H9 (cell line): ENCODE measurements around the gene GNA12. TPM values are rescaled to one million over a fixed set of nuclear protein-coding genes. Genes with fewer than 3 reads are reported as not detected.

ENCODE experiments used
- DNase-seq: peaks from one replicate; pipeline ENCODE4 v3.0.0-alpha.2; 2017
- H2AFZ ChIP-seq: one replicate; pipeline ENCODE4 v1.6.1; 2013; ENCODE audit warnings: mild to moderate bottlenecking, low read length, control low read depth, moderate library complexity
- H2AK5ac ChIP-seq: 2 replicates; pipeline ENCODE4 v1.6.1; 2013; ENCODE audit warnings: low read length, control low read depth, mixed read lengths; ENCODE audit not compliant: insufficient read length
- H2BK120ac ChIP-seq: one replicate; pipeline ENCODE4 v1.6.1; 2013; ENCODE audit warnings: low read depth, mild to moderate bottlenecking, low read length, control low read depth, inconsistent platforms; ENCODE audit not compliant: poor library complexity, severe bottlenecking
- H2BK12ac ChIP-seq: 2 replicates; pipeline ENCODE4 v1.6.1; 2013; ENCODE audit warnings: low read length, control low read depth, mixed read lengths, low read depth; ENCODE audit not compliant: insufficient read length
- H2BK15ac ChIP-seq: 2 replicates; pipeline ENCODE4 v1.6.1; 2013; ENCODE audit warnings: low read depth, low read length, control low read depth
- H2BK20ac ChIP-seq: one replicate; pipeline ENCODE4 v1.6.1; 2013; ENCODE audit warnings: low read depth, mild to moderate bottlenecking, low read length, control low read depth, inconsistent platforms; ENCODE audit not compliant: poor library complexity, severe bottlenecking
- H2BK5ac ChIP-seq: 2 replicates; pipeline ENCODE4 v1.6.1; 2013; ENCODE audit warnings: low read length, control low read depth, mixed read lengths; ENCODE audit not compliant: insufficient read length
- H3K14ac ChIP-seq: 2 replicates; pipeline ENCODE4 v1.6.1; 2013; ENCODE audit warnings: low read length, control low read depth; ENCODE audit not compliant: insufficient read depth
- H3K18ac ChIP-seq: 2 replicates; pipeline ENCODE4 v1.6.1; 2013; ENCODE audit warnings: low read depth, mild to moderate bottlenecking, mixed read lengths, low read length, control low read depth; ENCODE audit not compliant: insufficient read length
- H3K23ac ChIP-seq: 2 replicates; pipeline ENCODE4 v1.6.1; 2013; ENCODE audit warnings: low read length, control low read depth, mixed read lengths, low read depth; ENCODE audit not compliant: insufficient read length
- H3K23me2 ChIP-seq: 2 replicates; pipeline ENCODE4 v1.6.1; 2013; ENCODE audit warnings: low read depth, mild to moderate bottlenecking, mixed read lengths, low read length, control low read depth; ENCODE audit not compliant: insufficient read length, poor library complexity, severe bottlenecking
- H3K27ac ChIP-seq: 2 replicates; pipeline ENCODE4 v1.5.1; 2013; ENCODE audit warnings: low read length, control low read depth, mixed read lengths, low read depth; ENCODE audit not compliant: insufficient read length
- H3K27me3 ChIP-seq: 2 replicates; pipeline ENCODE4 v1.6.1; 2013; ENCODE audit warnings: low read length, control low read depth, inconsistent platforms; ENCODE audit not compliant: insufficient read depth
- H3K4ac ChIP-seq: 2 replicates; pipeline ENCODE4 v1.6.1; 2013; ENCODE audit warnings: low read depth, mild to moderate bottlenecking, control low read depth, inconsistent platforms, low read length, moderate library complexity
- H3K4me1 ChIP-seq: 2 replicates; pipeline ENCODE4 v1.6.1; 2013; ENCODE audit warnings: low read length, control low read depth, inconsistent platforms; ENCODE audit not compliant: insufficient read depth
- H3K4me2 ChIP-seq: 2 replicates; pipeline ENCODE4 v1.6.1; 2013; ENCODE audit warnings: low read length, control low read depth, mixed read lengths; ENCODE audit not compliant: insufficient read length, insufficient read depth
- H3K56ac ChIP-seq: 2 replicates; pipeline ENCODE4 v1.6.1; 2013; ENCODE audit warnings: low read depth, mild to moderate bottlenecking, mixed read lengths, low read length, control low read depth; ENCODE audit not compliant: insufficient read length
- H3K79me1 ChIP-seq: 2 replicates; pipeline ENCODE4 v1.6.1; 2013; ENCODE audit warnings: low read depth, mild to moderate bottlenecking, moderate library complexity, low read length, control low read depth, inconsistent platforms; ENCODE audit not compliant: insufficient read depth, poor library complexity, severe bottlenecking
- H3K79me2 ChIP-seq: 2 replicates; pipeline ENCODE4 v1.6.1; 2013; ENCODE audit warnings: low read length, control low read depth, inconsistent platforms; ENCODE audit not compliant: insufficient read depth
- H3K9ac ChIP-seq: 2 replicates; pipeline ENCODE4 v1.6.1; 2013; ENCODE audit warnings: low read length, control low read depth, mixed read lengths; ENCODE audit not compliant: insufficient read length; ENCODE audit errors: extremely low read depth
- H3K9me3 ChIP-seq: one replicate; pipeline ENCODE4 v1.6.1; 2013; ENCODE audit warnings: low read depth, low read length, inconsistent platforms; ENCODE audit not compliant: control insufficient read depth
- H3T11ph ChIP-seq: one replicate; pipeline ENCODE4 v1.6.1; 2013; ENCODE audit warnings: mild to moderate bottlenecking, low read length, control low read depth, inconsistent platforms
- H4K20me1 ChIP-seq: one replicate; pipeline ENCODE4 v1.6.1; 2013; ENCODE audit not compliant: control insufficient read depth, insufficient read length, insufficient read depth
- H4K5ac ChIP-seq: 2 replicates; pipeline ENCODE4 v1.6.1; 2013; ENCODE audit warnings: low read depth, mild to moderate bottlenecking, mixed read lengths, low read length, control low read depth; ENCODE audit not compliant: insufficient read length
- H4K8ac ChIP-seq: replicated peaks from 2 replicates; pipeline ENCODE4 v1.6.1; 2013; ENCODE audit warnings: low read length, control low read depth, mixed read lengths, low read depth; ENCODE audit not compliant: insufficient read length
- H4K91ac ChIP-seq: 2 replicates; pipeline ENCODE4 v1.6.1; 2013; ENCODE audit warnings: low read depth, mild to moderate bottlenecking, moderate library complexity, mixed read lengths, low read length, control low read depth; ENCODE audit not compliant: insufficient read length
- H3K27ac Mint-ChIP-seq, 3 experiments: 2 replicates in 2 of 3; 3 replicates in 1 of 3; pipeline ENCODE4 v1.8.0; 2020 to 2021; ENCODE audit warnings: mixed read lengths in 3 of 3, mild to moderate bottlenecking in 1 of 3, moderate library complexity in 1 of 3
- H3K27me3 Mint-ChIP-seq: 2 replicates; pipeline ENCODE4 v1.8.0; 2021; ENCODE audit warnings: low read depth, mild to moderate bottlenecking, moderate library complexity, mixed read lengths
- H3K36me3 Mint-ChIP-seq, 3 experiments: 2 replicates in 2 of 3; 3 replicates in 1 of 3; pipeline ENCODE4 v1.8.0; 2020 to 2021; ENCODE audit warnings: low read depth in 3 of 3, mixed read lengths in 3 of 3; ENCODE audit not compliant: insufficient read depth in 1 of 3
- H3K4me1 Mint-ChIP-seq, 2 experiments: 2 replicates each; pipeline ENCODE4 v1.8.0; 2020; ENCODE audit warnings: mixed read lengths in 2 of 2
- H3K4me3 Mint-ChIP-seq, 2 experiments: 2 replicates in 1 of 2; 3 replicates in 1 of 2; pipeline ENCODE4 v1.8.0; 2020 to 2021; ENCODE audit warnings: mild to moderate bottlenecking in 2 of 2, mixed read lengths in 2 of 2, moderate library complexity in 1 of 2
- H3K9me3 Mint-ChIP-seq, 2 experiments: 2 replicates in 1 of 2; 3 replicates in 1 of 2; pipeline ENCODE4 v1.8.0; 2020; ENCODE audit warnings: mild to moderate bottlenecking in 2 of 2, mixed read lengths in 2 of 2, moderate library complexity in 1 of 2
- CTCF ChIP-seq: fragments of 200-600 bp; sonication (generic); conservative IDR thresholded peaks from 3 replicates; pipeline ENCODE4 v1.8.0; 2021; ENCODE audit warnings: antibody characterized with exemption, mild to moderate bottlenecking
- WGBS: extraction: QIAGEN DNeasy Blood & Tissue Kit; methylation state at CpG from one replicate; pipeline ENCODE4 v1.1.7; 2013; ENCODE audit warnings: missing lambda C conversion rate, low lambda C conversion rate, mixed read lengths; ENCODE audit not compliant: insufficient read length; ENCODE audit errors: extremely low coverage; 5-methylcytosine and 5-hydroxymethylcytosine counted together
- total RNA-seq: library from RNA; stranded (reverse); gene quantifications from 2 replicates; pipeline ENCODE4 v1.2.1, GENCODE V29; 2021

GNA12 gene
- total RNA-seq, 1 experiment from 2014 or later: 60.2 TPM

DNA sequence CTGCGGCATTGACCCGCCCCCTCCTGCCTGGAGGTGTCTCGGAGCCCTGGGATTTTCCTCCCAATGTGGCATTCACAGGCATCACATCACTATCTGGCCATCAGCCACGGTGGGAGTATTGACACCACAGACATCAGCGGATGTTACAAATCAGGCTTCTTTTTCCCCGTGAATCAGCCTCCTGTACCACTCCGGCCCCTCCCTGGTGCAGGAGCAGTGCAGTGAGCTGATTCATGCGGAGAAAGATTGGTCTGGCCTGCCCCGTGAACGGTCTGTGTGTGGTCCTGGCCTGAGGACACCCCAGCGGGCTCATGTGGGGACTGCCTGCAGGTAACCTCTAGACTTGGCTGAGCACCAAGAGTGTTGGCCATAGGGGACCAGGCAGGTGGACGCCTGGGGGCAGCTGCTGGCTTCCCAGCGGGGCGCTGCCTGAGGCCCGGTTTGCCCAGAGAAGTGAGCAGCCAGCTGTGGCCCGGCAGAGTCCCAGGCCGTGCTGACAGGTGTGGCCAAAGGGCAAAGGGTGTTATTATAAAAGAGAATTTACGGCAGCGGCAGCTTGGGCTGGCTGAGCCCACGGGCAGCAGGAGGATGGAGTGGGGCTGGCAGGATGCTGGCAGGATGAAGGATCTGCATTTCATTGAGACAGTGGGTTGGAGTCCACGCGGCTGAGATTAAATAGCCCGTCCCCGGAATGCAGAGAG is 32.1 kb upstream of the GNA12 start:
- DNase-seq: no peak
- H3K4me3 Mint-ChIP-seq: no peak overlapping the region
- no peak overlapping the region for H2BK12ac ChIP-seq
- H2BK5ac ChIP-seq: no peak overlapping the region
- no peak overlapping the region for H3K4me2 ChIP-seq
- no peak overlapping the region for H2BK15ac ChIP-seq
- no peaks in the 10 kb centered on the region for H3K36me3 Mint-ChIP-seq
- H2BK20ac ChIP-seq: no peak overlapping the region
- H4K5ac ChIP-seq: no peak overlapping the region
- H3K27me3 ChIP-seq: no peaks in the 10 kb centered on the region
- H3K18ac ChIP-seq: no peak overlapping the region
- no peak overlapping the region for H3K56ac ChIP-seq
- no peaks in the 10 kb centered on the region for H3K9me3 ChIP-seq
- no peak overlapping the region for H3K9ac ChIP-seq
- H3K4me1 ChIP-seq: peaks cover 5% of the 10 kb centered on the region; the same call in 1 of the 2 replicates
- no peak for TF ChIP-seq CTCF
- H4K8ac ChIP-seq: no peak overlapping the region
- no peaks in the 10 kb centered on the region for H3K79me1 ChIP-seq
- no peaks in the 10 kb centered on the region for H3K27me3 Mint-ChIP-seq
- H3K4me1 Mint-ChIP-seq: peaks cover 28 to 50% of the 10 kb centered on the region in 2 experiments
- H2BK120ac ChIP-seq: no peak overlapping the region
- no CpG with 5 or more reads among the region's 24 CpGs for WGBS
- no peaks in the 10 kb centered on the region for H3K23me2 ChIP-seq
- H4K20me1 ChIP-seq: no peaks in the 10 kb centered on the region
- no peak overlapping the region for H3K4ac ChIP-seq
- no peak overlapping the region for H2AK5ac ChIP-seq
- H4K91ac ChIP-seq: no peak overlapping the region
- H3K27ac Mint-ChIP-seq: peak overlapping the region in 2 of 3 experiments; percentile 79 to 90; a peak in 3 of 7 replicates
- H3K27ac ChIP-seq: no peak overlapping the region
- H3T11ph ChIP-seq: no peak overlapping the region
- H3K79me2 ChIP-seq: no peaks in the 10 kb centered on the region
- peaks cover 0 to 5% of the 10 kb centered on the region in 2 experiments; a peak in 2 of 5 replicates for H3K9me3 Mint-ChIP-seq
- peak overlapping the region; percentile 15; the same call in 1 of the 2 replicates for H3K14ac ChIP-seq
- no peak overlapping the region for H3K23ac ChIP-seq
- H2AFZ ChIP-seq: no peak overlapping the region
